ENCODE data around the gene LAMC2. TPM values are rescaled to one million over a fixed set of nuclear protein-coding genes. Genes with fewer than 3 reads are reported as not detected.

Gene LAMC2
- total and polyA plus RNA-seq, 10 of the 15 experiments (the other 5 are each of a cell fraction or from before 2014, with no cell fraction given), result 0.27 to 1.5 (median 0.92) TPM

DNA sequence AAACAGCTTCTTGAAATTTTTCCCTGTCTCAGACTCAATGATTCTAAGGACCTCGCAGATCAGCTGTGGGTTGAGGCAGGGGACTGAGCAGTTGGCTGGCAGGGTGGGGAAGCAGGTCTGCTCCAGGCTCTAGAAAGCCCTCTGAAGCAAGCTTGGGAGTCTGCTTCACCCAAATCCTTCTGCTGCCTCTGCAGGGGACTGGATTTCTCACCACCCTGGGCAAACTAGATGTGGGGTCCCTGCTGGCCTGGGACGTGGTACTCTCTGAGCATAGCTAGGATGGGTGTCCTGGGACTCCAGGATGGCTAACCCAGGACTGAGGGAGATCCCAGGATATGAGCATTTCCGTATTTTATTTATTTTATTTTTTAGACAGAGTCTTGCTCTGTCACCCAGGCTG, 89.3 kb downstream of the LAMC2 start (continued):
- TF ChIP-seq, protein P1, sequence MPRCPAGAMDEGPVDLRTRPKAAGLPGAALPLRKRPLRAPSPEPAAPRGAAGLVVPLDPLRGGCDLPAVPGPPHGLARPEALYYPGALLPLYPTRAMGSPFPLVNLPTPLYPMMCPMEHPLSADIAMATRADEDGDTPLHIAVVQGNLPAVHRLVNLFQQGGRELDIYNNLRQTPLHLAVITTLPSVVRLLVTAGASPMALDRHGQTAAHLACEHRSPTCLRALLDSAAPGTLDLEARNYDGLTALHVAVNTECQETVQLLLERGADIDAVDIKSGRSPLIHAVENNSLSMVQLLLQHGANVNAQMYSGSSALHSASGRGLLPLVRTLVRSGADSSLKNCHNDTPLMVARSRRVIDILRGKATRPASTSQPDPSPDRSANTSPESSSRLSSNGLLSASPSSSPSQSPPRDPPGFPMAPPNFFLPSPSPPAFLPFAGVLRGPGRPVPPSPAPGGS (IDR thresholded peaks at IDR 0.05; ENCODE audit: borderline replicate concordance, insufficient read depth, low read depth, low read length, poor library complexity, severe bottlenecking), result no peak
- TF ChIP-seq, protein P2, sequence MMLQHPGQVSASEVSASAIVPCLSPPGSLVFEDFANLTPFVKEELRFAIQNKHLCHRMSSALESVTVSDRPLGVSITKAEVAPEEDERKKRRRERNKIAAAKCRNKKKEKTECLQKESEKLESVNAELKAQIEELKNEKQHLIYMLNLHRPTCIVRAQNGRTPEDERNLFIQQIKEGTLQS (IDR thresholded peaks at IDR 0.05; ENCODE audit: borderline replicate concordance, extremely low read depth, low read depth, low read length), result no peak
- TF ChIP-seq IRF4 (IDR thresholded peaks at IDR 0.05; ENCODE audit: low read depth, low read length) (no peak), ATF7 (IDR thresholded peaks at IDR 0.05; ENCODE audit: low read depth) (no peak), POLR2AphosphoS5 (IDR thresholded peaks at IDR 0.05; ENCODE audit: low read length) (no peak), ESRRA (IDR thresholded peaks at IDR 0.05; ENCODE audit: low read length) (no peak)

DNA sequence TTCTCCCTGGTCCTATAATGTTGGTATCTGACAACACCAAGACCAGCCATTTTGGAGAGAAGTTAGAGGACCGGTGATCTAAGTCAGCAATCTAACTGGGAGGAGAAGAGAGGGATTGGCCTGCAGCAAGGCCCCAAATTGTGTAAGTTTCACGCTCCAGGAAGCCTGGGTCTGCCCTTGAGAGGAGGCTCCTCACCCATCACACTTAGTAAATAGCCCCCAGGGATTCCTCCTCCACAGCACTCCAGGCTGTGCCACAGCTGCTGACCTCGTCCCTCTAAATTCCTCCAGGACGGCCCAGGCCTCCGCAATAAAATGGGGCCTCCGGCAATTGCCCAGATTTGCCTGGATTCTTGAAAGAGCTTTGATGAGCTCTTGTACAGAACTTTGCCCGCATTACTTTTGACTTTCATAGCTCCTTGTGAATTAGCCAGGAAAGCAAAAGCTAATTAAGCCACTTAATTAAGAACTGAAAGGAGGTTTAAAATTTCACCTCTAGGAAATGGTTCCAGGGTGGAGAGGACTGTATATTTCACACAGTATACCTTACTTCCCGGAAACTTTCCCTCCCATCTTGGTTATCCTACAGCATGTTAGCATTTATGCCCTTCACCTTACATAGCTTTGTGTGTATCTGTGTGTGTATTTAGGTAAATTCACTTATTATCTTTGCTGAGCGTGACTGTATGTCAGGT, 90.5 kb downstream of the LAMC2 start:
- 45% methylated on average over 9 of the region's 9 CpGs for WGBS (ENCODE audit: insufficient coverage, insufficient replicate concordance, low lambda C conversion rate, missing lambda C conversion rate)
- Histone ChIP-seq H3K9me3 (replicated peaks; ENCODE audit: control insufficient read depth, insufficient read depth, low read length) (no peaks in the 10 kb centered on the region), H3K79me2 (ENCODE audit: control insufficient read depth, insufficient read depth, low read length) (no peaks in the 10 kb centered on the region), H3K27me3 (replicated peaks in 1 of 2; ENCODE audit: control insufficient read depth in 2 of 2, insufficient read depth in 2 of 2, low read length in 1 of 2) (no peaks in the 10 kb centered on the region), H3K4me1 (ENCODE audit: control insufficient read depth, insufficient read depth, low read length) (peaks cover under 1% of the 10 kb centered on the region; the same call in 1 of the 2 replicates), H4K20me1 (ENCODE audit: control insufficient read depth, insufficient read depth) (no peaks in the 10 kb centered on the region), H3K27ac (ENCODE audit: control insufficient read depth, insufficient read depth) (no peak overlapping the region), H3K4me2 (ENCODE audit: control insufficient read depth, insufficient read depth) (no peak overlapping the region), H3K9ac (ENCODE audit: control insufficient read depth, insufficient read depth, low read length) (no peak overlapping the region), H3K36me3 (ENCODE audit: control insufficient read depth in 2 of 2, insufficient read depth in 2 of 2, low read length in 1 of 2) (no peaks in the 10 kb centered on the region), H3K4me3 (no peak overlapping the region), H2AFZ (ENCODE audit: control insufficient read depth, low read depth, low read length) (no peak overlapping the region)
- no TSS peak for BruUV-seq (replicated peaks)
- in situ Hi-C loops (cut with MboI), result no loop called here
- ChIA-PET SMC1A (ENCODE audit: uncharacterized antibody, unreplicated experiment) (interaction anchor here (1.0 to 2.8 kb wide), 13 partner anchors 9 to 314 kb away, joined by 3 to 15 read pairs (median 4); no protein-coding TSS in a partner anchor), POLR2A (interaction anchor here (1.2 kb wide), 1 partner anchor 28 kb away, joined by 3 read pairs; no protein-coding TSS in a partner anchor), CTCF (interaction anchor here (0.6 to 9.3 kb wide), 14 partner anchors 11 to 403 kb away, joined by 3 to 146 read pairs (median 3); no protein-coding TSS in a partner anchor), RAD21 (ENCODE audit: unreplicated experiment) (interaction anchor here (0.7 to 2.0 kb wide), 6 partner anchors 42 to 314 kb away, joined by 3 to 9 read pairs (median 6); no protein-coding TSS in a partner anchor)
- 0 out of 2 replicates have a peak, but pooled peaks have one; percentile 4 for TF ChIP-seq NFYB (IDR thresholded peaks at IDR 0.05; ENCODE audit: insufficient read depth, low read depth, low read length)
- TF ChIP-seq FOXM1 (IDR thresholded peaks at IDR 0.05; ENCODE audit: low read depth, low read length), result no peak
- intact Hi-C loops (cut with micrococcal nuclease; ENCODE audit: unreplicated experiment), result loop anchor here (10.0 kb wide), 1 partner anchor 62 kb away; no protein-coding TSS in a partner anchor
- FAIRE-seq, result no peak
- no peak for DNase-seq (ENCODE audit: low read depth, low spot score)
- ATAC-seq, result no peak
